GM19438 (cell line): ENCODE data around the gene NME9.
A peak's percentile ranks its signal among the peaks of the same experiment; 100 is the strongest.
"Not testable (repeated sequence)": the region's sequence is repeated elsewhere in the genome, so short reads cannot be mapped to it uniquely, and the experiment has no call there.

Source experiments
- ATAC-seq: cut with Tn5 transposase; IDR thresholded peaks from one replicate; pipeline ENCODE4 v1.9.1; 2021; ENCODE audit warnings: low read depth; ENCODE audit not compliant: unreplicated experiment

Gene NME9, protein sequence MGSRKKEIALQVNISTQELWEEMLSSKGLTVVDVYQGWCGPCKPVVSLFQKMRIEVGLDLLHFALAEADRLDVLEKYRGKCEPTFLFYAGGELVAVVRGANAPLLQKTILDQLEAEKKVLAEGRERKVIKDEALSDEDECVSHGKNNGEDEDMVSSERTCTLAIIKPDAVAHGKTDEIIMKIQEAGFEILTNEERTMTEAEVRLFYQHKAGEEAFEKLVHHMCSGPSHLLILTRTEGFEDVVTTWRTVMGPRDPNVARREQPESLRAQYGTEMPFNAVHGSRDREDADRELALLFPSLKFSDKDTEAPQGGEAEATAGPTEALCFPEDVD

DNA sequence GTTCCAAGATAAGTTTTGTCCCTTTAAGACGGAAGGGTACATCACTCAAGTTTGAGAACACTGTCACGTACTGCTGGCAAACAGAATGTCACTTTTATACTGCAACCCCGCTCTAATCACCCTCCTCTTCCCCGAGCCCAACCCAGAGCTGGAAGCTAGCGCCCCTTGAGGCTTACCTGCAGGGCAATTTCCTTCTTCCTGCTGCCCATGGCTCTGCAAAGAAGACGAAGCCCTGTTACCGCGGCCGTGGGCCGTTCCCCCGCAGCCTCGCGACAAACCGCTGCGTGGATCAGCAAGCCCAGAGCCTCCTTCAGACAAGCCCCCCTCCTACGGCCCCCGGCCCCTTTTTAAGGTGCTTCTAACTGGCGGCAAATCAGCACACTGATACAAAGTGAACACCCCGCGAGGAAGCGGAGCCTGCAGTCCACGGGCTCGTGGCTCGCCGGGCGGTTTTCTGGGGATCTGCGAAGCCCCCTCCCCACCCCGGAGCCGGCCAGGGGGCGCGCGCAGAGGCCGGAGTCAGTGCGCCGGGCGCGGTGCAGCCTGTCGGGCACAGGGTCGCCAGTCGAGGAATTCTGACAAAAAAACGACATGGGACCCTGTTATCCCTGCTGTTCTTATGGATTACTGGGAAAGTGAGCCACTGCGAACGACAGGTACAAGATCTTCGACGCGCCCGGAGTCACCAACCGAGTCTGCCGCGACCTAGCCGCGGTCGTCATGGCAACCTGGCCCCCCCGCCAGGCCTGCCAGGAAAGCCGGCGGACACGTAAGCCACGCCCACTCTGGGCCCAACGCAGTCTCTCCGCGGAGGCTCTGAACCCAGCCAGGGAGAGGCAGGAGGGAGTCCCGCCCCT lies at the start of gene NME9:
Gene NME9, minus strand, starts transcription at position 725 of the 857 bp plus-strand sequence. Its CDS starts 516 bp downstream, at position 209.
- ATAC-seq, result peak; percentile 66

DNA sequence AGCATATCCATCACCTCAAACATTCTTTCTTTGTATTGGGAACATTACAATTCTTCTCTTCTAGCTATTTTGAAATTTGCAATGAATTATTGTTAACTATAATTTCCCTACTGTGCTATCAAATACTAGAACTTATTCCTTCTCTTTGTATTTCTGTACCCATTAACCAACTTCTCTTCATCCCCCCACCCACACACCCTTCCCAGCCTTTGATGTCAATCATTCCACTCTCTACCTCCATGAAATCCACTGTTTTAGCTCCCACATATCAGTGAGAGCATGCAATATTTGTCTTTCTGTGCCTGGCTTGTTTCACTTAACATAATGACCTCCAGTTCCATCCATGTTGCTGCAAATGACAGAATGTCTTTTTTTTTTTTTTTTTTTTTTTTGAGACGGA lies 49.3 kb upstream of the NME9 start:
- ATAC-seq, result no peak

DNA sequence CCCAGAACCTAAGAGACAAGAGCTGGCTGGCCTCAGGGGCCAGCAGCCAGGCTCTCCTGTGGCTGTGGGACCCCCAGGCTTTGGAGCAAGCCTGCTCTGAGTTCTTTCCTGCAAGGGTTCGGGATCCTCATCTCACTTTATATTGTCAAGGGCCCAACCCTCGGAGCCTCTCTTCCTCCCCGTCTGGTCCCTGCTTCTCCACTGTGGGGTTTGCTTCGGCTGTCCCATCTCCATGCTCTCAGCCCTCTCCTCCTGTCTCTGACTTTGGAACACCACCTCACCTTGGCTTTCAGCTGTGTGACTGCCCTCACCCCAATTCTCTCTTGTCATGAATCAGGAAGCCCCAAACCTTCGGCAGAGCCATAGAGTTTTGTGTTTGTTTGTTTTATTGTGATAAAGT lies 48.7 kb upstream of the NME9 start:
- no peak for ATAC-seq

DNA sequence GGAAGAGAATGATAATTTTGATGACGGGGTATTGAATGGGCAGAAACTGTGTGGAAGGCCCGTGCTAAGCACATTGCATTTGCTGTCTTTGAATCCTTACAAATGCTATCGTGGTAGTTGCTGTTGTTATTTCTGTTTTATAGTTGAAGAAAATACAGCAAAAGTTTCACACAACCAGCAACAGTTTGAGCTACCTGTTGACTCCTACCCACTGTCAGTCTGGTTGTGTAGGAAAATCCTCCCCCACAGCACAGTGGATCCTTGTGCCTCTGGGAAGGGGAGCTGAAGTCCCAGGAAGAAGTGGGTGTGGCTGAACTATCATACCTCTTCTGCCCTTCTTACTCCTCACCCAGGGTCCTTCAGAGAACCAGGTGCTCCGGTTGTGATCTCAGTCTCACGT lies 48.2 kb upstream of the NME9 start:
- no peak for ATAC-seq

DNA sequence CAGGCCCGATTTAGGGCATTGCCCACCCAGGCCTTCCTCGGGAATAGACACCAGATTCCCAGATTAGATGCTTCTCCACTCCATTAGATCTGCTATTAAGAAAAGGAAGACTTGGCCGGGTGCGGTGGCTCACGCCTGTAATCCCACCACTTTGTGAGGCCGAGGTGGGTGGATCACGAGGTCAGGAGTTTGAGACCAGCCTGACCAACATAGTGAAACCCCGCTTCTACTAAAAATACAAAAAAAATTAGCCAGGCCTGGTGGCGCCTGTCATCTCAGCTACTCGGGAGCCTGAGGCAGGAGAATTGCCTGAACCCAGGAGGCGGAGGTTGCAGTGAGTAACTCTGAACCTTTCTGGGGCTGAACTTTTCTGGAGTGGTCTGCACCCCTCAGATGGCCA lies 47.6 kb upstream of the NME9 start:
- not testable (repeated sequence) for ATAC-seq

DNA sequence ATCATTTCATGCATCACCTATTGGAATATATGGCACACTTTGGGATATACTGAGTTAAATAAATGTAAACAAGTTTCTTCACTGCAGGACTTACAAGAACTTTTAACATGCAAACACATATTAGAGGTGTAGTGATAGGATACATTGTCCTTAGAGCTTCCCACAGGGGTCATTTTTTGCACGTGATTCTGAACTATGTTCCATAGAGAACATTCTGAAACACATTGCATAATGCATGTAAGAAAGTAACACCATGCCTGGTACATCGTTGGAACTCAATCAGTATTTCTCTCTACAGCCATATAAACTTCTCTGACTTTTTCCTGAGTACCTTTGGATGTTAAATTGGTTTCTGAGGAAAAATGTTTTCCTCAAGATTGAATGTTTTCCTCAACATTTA lies 47.0 kb upstream of the NME9 start:
- no peak for ATAC-seq

DNA sequence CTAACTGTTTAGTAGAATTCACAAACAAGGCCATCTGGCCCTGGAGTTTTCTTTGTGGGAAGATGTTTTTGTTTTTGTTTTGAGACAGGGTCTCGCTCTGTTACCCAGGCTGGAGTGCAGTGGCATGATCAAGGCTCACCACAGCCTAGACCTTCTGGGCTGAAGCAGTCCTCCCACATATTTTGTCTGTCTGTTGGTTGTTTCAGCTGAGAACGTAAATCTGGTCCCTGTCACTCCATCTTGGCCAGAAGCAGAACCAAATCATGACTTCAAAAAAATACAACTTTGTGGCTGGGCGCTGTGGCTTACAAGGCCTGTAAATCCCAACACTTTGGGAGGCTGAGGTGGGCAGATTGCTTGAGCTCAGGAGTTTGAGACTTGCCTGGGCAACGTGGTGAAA lies 45.8 kb upstream of the NME9 start:
- no peak for ATAC-seq

DNA sequence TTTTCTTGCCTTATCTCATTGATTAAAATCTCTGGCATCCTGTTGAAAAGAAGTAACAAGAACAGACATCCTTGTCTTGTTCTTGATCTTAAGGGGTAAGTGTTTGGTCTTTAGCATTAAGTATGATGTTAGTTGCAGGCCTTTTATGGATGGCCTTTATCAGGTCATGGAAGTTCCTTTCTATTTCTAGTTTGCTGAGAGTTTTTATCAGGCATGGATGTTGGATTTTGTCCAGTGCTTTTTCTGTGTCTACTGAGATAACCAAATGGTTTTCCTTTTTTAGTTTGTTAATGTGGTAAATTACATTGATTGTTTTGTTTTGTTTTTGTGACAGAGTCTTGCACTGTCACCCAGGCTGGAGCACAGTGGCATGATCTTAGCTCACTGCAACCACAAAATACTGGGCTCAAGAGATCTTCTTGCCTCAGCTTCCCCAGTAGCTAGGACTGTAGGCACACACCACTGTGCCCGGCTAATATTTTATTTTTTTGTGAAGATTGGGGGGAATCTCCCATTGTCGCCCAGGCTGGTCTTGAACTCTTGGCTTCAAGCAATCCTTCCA lies 45.0 kb upstream of the NME9 start:
- ATAC-seq, result no peak

DNA sequence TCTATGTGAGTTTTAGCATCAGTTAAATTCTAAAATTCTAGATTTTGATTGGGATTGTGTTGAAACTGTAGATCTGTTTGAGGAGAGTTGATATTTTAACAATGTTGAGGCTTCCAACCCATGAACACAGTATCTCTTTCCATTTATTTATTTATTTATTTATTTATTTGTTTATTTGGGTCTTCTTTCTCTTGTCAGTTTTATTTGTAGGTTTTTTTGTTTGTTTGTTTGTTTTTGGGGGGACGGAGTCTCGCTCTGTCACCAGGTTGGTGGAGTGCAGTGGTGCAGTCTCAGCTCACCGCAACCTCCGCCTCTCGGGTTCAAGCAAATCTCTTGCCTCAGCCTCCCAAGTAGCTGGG lies 44.1 kb upstream of the NME9 start:
- ATAC-seq, result no peak

DNA sequence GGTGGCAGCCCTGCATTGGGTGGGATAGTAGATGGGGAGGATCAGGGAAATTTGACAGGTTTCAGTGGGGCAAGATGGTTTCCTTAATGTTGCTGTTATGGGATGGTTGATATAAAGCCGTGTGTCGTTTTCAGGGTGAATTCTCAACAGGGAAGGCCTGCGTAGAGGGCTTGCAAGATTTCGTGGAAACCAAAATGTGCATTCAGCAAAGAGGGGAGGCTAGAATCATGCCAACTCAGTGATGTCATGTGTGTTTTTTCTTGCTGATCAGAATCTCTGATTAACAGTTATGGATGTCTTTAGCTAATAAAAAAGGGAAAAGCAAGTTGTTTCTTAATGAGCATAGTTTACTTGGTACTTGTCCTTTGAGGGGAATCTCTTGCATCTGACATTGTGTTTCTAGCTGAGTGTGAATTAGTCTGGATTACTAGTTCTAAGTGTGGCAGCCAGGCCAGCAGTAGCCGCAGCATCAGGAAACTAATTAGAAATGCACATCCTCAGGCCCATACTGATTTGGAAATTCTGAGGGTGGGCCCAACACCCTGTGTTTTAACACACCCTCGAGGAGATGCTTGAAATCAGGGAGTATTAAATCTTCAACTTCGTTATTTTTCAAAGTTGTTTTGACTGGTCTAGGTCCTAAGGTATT lies 43.6 kb upstream of the NME9 start:
- ATAC-seq, result no peak

DNA sequence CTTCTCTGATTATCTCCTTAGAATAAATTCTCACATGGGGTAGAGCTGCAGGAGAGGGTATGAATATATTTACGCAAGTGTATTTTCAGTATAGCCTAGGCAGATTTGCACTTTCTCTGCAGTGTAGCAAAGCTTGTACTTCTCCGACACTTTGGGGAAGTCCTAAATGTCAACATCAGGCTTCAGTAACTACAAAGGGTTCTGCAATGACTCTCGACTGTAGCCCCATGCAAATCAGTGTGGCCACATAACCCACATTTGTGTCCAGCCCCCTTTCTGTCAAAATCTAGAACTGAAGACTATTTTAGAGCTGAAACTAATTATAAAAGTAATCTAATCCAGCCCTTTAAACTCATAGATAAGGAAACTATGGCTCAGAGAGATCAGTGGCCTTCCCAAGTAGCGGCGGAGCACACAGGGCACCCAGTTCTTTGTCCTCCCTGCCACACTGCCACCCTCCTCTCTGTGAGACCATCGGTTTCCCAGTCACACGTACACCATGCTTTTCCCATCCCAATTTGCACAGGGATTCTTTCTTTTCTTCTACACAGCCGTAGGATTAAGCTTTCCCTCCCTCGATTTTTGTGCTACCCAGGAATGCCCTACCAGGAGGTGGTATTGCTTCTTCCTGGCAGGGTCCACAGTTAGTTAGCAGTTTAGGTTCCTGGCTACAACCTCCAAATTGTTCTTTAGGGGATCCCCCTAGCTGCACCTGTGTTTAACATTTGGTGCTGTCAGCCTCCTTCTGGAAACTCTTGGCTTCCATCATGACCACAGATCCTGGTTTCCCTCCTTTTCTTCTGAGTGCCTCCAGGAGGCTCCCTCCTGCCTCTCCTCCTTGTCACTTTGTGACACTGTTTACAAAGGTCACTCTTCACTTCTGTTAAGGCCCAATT lies 41.7 kb upstream of the NME9 start:
- peak; percentile 99 for ATAC-seq

DNA sequence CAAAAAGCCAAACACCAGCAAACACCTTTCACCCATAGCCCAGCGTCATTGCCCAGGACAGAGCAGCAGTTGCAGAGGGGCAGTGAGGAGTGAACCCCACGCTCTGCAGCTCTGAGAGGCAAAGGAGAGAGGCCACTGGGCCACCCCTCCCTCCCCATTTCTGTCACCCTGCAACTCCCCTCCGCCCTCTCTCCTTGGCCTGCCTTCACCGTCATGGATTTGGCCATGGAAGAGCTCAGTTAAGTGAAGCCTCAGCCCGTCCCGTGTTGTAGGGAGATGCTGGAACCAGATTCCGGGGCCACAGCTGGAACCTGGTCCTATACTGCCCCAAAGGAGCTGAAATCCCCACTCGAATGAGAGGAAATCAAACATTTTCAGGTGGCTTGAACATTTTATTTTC lies 40.7 kb upstream of the NME9 start:
- no peak for ATAC-seq

DNA sequence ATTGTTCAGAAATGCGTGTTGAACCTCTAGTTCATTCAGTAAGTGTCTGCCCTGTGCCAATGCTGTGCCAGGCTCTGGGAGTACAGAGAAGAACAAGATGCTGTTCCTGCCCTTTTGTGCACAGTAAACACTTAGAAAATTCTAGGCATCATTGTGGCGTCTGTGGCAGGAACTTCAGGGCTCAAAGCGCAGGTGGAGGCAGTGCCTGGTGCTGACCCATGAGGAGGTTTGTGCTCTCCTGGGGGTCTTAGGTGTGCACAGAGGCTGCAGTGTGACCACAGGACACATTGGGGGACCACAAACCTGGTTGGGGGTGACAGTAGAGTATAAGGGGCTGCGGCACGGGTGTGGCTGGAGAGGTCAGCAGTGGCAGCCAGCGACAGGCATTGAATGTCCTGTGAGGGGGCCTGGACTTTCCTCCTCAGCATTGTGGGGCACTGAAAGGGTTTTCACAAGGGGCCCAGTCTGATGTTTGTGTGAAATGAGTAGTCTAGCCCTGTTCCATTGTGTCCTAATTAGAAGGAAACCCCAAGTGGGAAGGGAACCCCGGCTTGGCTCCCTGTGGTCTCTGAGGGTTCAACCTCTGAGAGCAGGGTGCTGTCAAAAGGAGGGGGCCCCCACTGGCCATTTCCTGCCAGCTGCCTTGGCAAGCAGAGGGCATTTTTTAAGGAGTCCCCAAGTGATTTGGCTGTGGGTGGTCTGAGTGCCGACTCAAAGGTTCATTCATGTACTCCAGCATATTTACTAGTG lies 39.7 kb upstream of the NME9 start:
- ATAC-seq, result no peak

DNA sequence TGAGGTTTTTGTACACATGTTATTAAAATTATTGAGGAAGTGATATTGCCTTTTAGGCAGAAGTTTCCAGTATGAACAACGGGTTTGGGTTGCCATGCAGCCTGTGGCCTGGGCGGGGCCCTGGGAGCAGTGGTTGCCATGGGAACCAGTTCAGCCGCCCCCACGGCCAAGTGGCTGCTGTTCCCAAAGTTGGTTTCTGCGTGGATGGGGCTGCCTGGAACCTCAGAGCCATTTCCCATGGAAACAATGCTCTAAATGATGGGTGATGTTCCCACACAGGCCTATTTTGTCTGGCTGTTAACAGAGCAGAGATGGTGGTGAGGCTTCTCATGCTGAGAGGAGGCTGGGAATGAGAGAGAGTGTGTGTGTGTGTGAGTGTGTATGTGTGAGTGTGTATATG lies 38.3 kb upstream of the NME9 start:
- no peak for ATAC-seq

DNA sequence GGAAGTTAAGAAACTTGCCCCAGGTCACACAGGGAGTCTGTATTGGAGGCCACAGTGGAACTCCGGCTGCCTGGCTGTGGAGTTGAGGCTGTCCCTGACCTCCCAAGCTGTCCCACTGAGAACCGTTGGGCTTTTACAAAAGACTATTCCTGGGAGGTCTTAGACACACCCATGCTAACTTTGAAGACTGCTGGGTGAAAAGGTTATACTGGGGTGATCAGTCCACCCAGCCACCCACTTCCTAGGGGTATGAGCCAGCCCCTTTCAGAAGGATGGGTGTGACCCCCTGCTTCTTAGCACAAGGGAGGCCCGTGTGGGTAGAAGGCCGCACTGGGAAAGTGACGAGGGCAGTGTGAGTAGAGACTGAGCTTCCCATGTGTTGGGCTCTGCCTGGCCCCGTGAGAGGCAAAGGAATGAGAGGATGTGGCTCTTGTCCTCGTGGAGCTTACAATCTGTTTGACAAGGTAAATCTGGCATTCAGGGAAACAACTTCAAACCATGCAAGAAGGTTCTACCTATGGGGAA lies 37.7 kb upstream of the NME9 start:
- no peak for ATAC-seq

DNA sequence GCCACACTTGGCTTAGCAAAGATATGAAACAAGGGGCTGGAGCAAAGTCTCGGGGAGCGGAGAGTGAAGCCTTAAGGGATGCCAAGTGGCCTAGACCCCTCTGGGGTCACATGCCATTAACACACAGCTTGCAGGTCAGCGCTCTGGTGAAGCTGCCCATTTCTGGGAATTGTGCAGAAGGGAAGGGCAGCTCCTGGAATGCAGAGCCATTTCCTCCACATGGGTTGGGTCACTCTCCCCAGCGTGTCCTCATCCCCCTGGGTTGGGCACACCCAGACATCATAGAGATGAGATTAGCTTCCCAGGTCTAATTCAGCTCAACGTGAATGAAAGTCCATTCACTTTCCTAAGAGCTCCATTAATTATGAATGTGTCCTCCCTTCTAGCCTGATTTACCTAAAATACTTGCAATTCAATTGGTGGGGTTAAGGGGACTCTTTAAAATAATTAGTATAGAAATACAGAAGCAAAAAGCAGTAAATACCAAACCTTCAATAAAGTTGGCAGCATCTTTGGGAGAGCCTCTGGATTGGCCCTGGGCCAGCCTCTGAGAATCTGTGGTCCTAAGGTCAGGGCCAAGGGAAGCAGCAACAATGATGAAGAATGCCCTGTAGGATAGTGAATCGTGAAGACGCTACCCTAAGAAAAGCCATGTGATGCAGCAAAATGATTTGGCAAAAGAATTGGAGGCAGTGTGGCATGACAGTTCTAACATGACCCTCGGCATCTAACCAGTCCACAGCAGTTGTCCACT lies 36.5 kb upstream of the NME9 start:
- no peak for ATAC-seq

DNA sequence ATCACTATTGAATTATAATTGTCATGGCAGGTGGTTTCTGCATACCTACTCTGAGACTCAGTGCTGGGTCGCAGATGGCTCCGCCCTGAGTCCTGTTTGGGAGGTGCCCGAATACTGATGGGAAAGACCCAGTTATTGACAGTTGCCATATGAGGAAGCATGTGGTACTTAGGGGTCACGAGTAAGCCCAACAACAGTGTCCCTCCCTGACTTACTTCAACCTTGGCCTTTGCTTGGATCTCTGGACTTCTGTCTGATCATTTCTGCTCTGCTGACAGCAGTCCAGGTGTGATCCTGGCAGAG lies 35.6 kb upstream of the NME9 start:
- ATAC-seq, result no peak

DNA sequence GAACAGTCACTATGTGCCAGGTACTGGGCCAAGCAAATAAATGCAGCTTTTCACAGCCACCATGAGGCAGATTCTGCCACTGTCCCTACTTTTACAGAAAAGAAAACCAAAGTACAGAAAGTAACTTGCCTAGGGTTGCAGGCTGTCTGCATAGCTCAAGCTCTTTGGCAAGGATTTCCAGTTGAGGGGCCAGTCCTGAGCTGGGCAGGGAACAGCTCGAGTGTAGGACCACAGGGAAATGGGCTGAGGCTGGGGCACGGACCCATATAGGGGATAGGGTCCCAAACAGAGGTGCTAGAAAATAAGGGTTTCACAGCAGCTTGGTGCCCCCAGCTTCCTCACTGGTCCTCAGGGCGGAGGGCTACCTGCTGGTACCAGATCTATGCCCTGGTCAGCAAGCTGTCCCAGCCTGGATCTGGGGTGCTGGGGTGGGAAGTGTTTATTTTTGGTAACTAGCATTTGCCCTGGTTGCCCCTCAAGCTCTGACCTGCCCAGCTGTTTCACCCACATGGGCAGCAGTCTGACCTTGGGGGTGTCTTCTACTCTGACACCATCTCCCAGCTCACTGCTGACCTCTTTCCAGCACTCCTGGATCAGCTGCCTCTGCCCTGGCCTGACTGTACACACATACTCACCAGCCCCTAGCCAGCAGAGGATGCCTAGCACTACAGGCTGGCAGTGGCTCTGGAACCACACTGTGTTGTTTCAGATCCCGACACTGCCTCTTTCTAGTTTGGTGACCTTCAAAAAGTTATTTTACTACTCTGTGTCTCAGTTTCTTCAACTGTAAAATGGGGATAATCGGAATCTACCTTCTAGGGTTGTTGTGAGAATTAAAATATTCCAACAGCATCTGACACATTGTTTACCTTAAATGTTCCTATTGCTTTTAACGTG lies 35.0 kb upstream of the NME9 start:
- ATAC-seq, result no peak
